Stimulated activated CD4-positive, alpha-beta T cell treated with anti-CD3 and anti-CD28 coated beads, Interleukin-1b, Interleukin-23, amount 100 ng/mL, for 24 hours (primary cell): Measurements from ENCODE around the gene RXFP4.
"Not testable (repeated sequence)": the region's sequence is repeated elsewhere in the genome, so short reads cannot be mapped to it uniquely, and the experiment has no call there.

Experiments
- DNase-seq, 4 experiments: peaks; one replicate each; pipeline ENCODE4 v3.0.0-alpha.2; 2020; ENCODE audit warnings: low read depth in 4 of 4, low spot score in 1 of 4

Gene RXFP4

DNA sequence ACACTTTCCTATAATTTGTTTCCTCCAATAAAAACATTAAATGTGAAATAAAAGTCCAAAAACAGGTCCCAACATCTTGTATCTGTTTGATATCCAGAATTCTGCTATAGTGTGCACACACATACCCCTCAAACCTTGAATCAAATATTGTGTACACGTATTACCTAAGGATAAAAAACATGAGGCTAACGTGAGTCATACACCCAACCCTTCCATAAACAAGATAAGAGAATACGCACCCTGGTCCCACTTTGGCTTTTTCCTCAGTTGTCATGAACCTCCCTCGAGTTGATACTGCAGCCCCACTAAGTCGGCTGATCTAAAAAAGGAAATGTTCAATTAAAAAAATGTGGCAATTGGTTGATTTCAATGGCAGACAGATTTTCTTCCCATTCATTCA lies 12.4 kb upstream of the RXFP4 start:
- no peak for DNase-seq

DNA sequence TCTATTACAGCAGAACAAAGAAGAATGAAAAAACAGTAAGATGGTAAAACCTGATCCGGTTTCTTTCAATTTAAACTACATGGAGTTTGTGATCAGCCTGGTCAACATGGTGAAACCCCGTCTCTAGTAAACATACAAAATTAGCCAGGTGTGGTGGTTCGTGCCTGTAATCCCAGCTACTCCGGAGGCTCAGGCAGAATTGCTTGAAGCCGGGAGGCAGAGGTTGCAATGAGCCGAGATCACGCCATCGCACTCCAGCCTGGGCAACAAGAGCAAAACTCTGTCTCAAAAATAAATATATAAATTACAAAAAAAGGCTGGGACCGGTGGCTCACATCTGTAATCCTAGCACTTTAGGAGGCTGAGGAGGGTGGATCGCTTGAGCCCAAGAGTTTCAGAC lies 10.7 kb upstream of the RXFP4 start:
- DNase-seq: not testable (repeated sequence)

DNA sequence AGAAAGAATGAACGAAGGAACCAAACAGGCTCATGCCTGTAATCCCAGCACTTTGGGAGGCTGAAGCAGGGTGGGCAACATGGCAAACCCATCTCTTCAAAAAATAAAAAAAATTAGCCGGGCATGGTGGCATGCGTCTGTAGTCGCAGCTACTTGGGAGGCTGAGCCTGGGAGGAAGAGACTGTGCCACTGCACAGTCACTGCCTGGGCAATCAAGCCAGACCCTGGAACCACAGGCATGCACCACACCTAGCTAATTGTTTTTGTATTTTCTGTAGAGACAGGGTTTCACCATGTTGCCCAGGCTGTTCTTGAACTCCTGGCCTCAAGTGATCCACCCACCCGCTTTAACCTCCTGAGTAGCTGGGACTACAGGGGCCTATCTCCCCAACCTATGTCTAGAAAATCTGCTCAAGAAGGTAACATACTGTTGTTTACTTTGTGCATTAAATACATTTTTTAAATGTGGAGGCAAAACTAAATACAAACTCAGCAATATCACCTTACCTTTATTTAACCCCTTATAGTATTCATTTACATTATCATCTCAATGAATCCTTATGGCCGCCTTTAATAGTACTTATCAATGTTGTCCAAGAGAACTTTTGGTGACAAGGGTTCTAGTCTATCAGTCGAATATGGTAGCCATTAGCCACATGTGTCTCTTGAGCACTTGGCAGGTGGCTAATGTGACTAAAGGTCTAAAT lies 10.0 kb upstream of the RXFP4 start:
- no peak for DNase-seq

DNA sequence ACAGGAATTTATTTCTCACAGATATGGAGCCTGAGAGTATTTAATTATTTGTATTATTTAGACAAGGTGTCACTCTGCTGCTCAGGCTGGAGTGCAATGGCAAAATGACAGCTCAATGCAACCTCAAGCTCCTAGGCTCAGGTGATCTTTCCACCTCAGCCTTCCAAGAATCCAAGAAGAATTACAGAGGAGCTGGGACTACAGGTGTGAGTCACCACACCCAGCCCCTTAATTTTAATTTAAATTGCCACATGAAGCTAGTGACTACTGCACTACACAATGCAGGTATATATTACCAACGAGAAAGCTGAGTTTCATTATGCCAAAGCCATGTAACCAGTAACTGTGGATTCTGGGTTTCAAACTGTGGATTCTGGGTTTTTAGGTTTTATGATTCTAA lies 9.4 kb upstream of the RXFP4 start:
- no peak for DNase-seq

DNA sequence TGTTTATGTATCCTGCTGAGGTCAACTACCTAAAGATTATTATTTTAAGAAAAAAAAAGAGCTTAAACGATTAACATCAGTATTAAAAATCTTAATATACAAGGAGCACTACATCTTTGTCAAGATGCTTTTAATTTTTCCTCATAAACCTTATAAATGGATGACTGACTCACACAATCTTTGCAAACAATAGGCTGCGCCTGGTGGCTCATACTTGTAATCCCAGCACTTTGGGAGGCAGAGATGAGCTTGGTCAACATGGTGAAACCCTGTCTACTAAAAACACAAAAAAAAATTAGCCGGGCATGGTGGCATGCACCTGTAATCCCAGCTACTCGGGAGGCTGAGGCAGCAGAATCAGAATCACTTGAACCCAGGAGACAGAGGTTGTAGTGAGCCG lies 9.0 kb upstream of the RXFP4 start:
- no peak for DNase-seq

DNA sequence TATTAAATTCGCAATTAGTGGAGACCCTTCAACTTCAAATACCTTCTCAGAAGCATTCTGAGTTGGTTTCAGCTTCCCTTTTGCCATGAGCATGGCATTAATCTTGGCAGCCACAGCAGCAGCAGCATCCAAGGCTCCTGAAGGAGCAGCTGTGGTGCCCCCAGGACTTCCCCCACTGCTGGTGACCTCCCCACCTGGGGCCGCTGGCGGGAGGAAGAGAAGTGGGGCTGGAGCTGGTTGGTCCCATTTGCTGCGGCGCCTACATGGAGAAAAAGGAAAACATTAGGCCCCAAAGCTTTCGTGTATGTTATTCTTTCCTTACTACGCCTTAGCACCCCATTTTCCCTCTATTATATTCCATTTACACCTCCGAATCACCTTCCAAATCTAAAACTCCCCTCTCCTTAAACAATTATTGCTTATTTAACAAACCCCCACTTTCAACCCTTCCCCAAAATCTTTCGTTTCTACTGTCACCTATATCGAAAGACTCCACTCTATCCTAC lies 7.8 kb upstream of the RXFP4 start:
- DNase-seq: no peak

DNA sequence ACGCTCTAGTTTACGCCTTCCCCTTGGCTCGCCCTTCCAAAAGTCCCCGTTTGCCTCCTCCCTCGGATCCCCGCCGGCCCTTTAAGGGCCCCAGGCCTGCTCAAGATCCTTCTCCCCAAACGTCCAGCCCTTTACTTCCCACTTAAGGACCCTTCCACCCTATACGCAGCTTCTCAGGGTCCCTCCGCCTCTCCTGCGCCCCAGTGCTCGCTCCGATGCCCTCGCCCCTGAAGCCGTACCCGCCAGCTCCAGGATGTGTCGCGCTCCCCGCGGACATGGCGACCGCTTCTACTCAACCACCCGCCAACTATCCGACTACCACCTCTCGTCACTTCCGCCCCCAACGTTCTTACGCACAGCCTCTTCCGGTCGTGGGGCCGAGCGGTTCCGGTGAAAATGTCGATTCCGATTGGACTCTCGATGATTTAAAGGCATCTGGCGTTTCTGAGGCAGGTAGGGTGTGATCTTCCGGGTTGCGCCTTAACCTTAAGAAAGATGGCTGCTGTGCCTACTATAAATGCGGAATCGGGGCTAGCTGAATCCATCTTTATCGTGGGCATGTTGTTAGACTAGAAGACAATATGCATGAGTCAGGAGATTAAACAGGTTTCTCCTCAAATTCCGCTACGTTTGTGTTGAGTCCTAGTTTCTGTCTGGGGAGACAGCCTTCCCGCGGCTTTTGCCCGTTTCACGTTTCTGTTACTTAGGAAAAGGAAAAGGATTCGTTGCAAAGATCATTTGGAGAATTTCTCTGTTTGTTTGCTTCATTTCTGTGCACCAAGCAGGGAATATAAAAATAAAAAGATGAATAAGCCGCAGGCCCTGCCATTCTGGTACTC lies 7.1 kb upstream of the RXFP4 start, which contains the start of gene KHDC4:
Gene KHDC4, minus strand, starts transcription at position 317 of the 839 bp plus-strand sequence. Its CDS starts 40 bp downstream, at position 277.
- DNase-seq: peak; percentile 75 to 90 (median 85)

DNA sequence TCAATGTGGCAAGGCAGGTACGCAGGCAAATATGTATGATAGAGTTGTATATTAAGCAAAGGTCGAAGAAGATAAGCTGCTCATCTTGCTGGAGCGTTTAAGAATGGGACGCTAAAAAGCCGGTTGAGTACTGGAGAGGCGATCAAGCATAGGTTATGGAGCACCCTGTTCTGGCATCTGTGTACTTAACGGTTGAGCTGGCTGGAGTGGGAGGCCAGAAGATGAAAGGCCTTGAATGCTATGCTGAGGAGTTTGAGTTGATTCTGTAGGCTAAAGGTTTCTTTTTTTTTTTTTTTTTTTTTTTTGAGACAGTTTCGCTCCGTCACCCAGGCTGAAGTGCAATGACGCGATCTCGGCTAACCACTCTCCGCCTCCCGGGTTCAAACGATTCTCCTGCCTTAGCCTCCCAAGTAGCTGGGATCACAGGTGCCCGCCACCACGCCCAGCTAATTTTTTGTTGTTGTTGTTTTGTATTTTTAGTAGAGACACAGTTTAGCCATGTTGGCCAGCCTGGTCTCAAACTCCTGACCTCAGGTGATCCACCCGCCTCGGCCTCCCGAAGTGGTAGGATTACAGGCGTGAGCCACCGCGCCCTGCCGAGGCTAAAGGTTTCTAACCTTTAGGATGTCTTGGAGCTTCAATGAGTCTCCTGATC lies 6.4 kb upstream of the RXFP4 start:
- no peak for DNase-seq

DNA sequence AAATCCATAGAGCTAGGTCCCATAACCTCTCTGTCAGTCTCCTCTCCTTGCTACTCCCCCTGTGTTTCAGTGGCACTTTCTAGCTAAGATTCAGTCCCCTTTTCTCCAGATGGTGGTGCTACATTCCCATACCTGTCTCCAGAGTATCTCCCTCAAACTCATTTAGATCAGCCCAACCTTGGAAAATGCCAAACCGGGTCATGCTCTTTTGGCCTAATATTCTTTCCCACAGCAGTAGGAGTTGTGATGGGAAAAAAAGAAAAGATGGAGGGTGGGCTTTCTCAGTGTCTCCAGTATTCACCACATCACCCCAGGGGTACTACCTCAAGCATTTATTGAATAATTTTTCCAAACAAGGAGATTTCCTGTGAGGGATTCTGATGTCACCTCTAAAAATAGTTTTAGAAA lies 3.2 kb upstream of the RXFP4 start:
- no peak for DNase-seq

DNA sequence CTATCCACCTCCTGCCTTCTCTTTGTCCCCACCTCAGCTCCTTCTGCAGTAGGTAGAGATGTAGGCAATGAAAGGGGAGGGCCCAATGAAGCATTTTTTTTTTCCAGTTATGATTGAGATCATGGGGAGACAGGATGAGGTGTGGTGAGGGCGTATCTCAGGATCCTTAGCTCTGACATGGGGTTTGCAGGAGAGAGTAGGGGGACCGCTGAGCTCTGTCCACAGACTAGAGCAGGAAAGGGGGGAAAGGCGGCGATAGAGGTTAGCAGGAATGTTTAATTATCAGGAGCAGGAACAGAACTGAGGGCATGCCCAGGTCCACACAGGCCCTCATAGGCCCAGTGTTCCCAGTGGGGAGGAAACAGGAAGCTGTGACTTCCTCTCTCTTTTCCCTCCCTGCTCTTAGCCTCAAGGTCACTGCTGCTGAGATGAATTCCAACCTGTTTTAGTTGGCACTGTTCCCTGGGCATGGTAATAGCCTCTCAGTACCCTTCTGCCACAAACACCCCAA lies 901 bp upstream of the RXFP4 start:
- no peak for DNase-seq

DNA sequence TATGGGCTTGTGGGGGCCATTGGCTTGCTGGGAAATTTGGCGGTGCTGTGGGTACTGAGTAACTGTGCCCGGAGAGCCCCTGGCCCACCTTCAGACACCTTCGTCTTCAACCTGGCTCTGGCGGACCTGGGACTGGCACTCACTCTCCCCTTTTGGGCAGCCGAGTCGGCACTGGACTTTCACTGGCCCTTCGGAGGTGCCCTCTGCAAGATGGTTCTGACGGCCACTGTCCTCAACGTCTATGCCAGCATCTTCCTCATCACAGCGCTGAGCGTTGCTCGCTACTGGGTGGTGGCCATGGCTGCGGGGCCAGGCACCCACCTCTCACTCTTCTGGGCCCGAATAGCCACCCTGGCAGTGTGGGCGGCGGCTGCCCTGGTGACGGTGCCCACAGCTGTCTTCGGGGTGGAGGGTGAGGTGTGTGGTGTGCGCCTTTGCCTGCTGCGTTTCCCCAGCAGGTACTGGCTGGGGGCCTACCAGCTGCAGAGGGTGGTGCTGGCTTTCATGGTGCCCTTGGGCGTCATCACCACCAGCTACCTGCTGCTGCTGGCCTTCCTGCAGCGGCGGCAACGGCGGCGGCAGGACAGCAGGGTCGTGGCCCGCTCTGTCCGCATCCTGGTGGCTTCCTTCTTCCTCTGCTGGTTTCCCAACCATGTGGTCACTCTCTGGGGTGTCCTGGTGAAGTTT lies 550 bp downstream of the RXFP4 start:
- no peak for DNase-seq

DNA sequence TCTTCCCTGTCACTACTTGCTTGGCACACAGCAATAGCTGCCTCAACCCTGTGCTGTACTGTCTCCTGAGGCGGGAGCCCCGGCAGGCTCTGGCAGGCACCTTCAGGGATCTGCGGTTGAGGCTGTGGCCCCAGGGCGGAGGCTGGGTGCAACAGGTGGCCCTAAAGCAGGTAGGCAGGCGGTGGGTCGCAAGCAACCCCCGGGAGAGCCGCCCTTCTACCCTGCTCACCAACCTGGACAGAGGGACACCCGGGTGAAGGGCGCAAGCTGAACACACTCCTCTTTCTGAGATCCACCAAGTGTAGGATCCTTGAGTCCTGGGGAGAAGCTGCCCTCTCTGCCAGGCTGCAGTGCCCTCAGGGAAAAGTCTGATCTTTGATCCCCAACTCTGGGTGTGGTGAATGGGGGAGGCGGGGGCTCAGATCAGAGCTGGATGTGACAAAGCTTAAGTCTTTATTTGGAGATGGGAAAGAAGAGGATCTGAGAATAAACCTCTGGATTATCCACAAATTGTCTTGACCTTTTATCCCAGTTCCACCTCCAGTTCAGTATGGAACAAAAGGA lies 1.2 kb downstream of the RXFP4 start:
- DNase-seq: no peak

DNA sequence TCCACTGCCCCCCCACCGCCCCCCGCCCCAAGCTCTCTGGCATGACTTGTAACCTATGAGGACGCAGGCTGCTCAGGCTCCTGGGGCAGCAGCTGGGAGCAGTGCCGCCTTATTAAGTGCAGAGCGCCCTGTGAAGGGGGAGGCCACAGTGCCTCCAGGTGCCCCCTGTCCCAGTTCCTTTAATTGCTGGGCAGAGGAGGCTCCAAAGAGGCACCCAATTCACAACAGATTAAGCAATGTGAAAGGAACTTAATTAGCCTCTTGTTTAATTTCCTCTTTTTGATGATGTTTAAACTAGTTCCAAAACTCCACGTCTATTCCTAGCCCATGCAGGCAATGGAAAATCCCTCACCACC lies 3.0 kb downstream of the RXFP4 start:
- no peak for DNase-seq

DNA sequence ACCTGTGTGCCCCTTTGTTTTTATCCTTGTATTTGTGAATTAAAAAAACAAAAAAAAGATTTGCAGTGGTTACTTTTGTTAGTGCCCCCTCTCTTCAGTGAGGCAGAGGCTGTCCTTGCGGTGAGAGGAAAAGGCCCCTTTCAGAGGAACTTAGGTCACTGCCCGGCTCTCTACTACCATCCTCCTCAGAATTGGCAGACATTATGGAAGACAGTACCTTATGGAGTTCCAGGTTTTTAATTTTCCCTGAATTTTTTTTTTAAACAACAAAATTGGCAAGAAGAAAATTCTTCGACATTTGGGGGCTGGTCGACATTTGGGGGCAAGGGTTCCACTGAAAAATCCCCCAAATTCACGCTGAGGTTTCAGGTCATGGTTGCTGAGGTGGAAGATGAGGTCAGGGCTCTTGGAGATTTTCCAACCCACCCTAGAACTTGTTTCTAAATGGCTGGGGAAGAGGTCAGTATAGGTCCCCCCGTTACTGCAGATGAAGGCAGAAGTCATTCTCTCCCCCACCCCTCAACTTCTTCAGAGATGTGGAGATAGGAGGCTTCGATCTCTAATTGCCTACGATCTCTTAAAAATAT lies 5.3 kb downstream of the RXFP4 start:
- DNase-seq: no peak

DNA sequence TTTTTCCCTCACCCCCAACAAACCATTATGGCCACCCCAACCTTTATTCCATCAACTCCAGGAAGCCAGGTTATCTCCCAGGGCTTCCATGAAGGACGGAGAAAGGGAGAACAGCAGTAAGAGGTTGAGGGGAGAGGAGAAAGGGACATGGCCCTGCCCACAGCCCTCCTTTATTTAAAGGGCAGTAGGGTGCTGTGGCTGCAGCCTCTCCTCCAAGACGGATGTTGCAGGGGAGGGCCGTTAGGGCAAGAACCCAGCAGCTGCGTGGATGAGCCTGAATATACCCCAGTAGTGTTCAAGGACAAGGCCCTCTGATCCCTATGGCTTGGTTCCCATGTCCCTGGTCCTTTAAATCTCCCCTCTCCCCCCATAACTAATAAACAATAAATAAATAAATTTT lies 5.9 kb downstream of the RXFP4 start:
- DNase-seq: no peak

DNA sequence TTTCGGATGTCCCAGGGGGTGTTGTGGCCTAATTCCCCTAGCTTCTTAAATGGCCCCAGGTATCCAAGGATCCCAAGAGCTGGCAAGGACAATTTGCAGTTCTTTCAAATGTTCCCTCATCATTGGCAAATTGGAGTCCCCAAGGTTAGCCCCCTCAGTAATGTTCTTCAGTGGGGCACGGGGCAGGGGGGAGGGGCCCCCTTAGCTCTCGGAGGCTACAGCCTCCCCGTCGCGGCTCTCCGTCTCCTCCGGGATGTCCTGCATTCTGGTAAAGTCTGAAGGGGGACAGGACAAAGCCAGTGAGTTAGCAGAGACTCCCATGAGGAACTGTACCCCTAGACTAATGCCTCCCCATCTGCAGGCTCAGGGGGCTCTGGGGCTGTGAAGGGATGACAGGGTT lies 6.3 kb downstream of the RXFP4 start:
- no peak for DNase-seq

DNA sequence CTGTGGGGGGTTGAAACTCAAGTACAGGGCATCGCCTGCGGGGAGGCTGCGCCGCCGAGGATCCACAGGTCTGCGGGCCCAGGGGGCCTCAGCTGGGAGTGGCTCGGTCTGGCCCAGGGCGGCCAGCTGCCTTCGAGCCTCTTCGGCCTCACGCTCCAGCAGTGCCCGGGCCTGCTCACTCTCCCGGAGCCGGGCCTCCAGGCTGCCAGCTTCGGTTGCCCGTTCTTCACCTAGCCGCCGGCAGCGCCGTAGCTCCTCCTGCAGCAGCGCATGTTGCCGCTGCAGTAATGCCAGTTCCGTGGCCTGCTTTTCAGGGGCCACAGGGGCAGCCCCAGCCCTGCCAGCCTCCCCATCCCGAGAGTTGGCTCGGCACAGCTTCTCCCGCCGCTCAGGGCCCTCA lies 9.4 kb downstream of the RXFP4 start:
- no peak for DNase-seq

DNA sequence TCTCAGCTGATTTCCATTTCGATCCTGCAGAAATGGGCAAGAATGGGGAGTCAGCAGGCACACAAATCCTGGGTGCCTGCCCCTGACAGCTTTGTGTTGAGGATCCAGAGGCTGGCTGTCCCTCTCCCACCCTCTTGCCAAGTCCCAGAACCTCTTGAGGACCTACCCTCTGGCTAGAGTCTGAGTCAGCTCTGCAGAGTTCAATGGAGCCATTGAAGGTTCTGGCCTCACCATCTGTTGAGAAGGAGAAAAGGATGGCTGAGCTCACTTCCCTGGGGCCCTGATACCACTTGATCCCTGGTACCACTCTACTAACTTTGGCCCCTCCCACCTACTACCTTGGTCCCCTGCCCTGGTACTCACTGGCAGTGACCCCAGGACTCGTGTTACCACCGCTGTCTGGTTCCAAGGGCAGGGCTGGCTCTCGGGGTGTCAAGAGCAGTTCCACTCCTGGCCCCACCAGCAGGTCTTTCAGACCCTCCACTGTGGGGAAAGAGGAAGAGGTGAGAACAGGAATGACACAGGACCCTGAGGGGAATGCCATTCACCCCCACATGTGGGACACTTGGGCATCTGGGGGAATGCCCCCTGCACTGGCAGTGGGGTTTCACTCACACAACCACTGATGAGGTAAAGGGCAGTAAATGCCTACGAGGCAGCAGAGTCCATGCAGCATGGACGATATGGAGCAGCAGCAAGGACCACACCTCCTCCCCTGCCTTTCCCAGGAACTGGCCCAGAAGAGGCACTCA lies 10.5 kb downstream of the RXFP4 start:
- DNase-seq: no peak

DNA sequence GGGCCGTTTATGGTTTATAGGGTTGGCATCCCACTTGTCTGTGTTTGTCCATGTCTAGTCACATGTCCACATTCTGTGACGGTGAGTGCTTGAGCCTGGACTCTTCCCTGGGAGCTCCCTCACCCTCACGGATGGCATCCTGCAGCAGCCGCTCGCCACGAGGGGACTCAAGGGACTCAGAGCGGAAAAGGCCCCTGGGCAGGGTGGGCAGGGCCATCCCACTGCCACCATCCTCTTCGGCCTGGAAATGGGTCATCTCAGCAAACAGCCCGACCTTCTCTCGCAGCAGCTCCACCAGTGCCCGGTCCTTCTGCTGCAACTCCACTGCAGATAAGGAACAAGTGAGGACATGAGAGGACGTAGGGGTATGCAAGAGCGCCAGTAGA lies 11.1 kb downstream of the RXFP4 start:
- no peak for DNase-seq

DNA sequence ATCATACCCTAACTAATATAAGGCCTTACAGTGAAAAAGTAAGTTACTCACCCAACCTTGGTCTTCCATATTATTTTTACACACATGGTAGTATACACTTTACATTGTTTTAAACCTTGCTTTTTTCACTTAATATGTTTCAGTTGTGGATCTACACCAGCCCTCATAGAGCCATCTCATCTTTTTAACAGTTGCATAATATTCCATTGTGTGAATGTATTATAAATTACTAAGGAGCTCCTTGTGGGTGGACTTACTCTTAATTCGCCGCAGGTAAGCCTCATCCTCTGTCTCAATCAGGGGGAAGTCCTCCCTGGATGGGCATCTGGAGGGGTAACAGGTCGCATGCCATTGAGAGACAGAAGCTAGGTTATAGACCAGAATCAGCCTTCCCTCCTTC lies 13.2 kb downstream of the RXFP4 start:
- no peak for DNase-seq
